GM12878 (cell line): ENCODE data around the gene ATIC. TPM values are rescaled to one million over a fixed set of nuclear protein-coding genes. Genes with fewer than 3 reads are reported as not detected.

Source experiments
- ATAC-seq: fragments of 200-7000 bp; cut with Tn5 transposase; 3 replicates; pipeline ENCODE4 v1.9.1; 2020; ENCODE audit warnings: mild to moderate bottlenecking, moderate library complexity
- BruUV-seq: library from RNA; stranded (reverse); fragments of 400-500 nt; replicated peaks from 2 replicates; lab custom pipeline; 2021; lab: Mats Ljungman, UMichigan
- CTCF ChIA-PET: fragments of 300-600 bp; sonication (Branson Sonifier 250); formaldehyde crosslinking; extraction: SDS; loops from one replicate; lab custom pipeline; 2021; ENCODE audit warnings: inconsistent platforms; lab: Yijun Ruan, JAX
- POLR2A ChIA-PET: fragments of 350-600 bp; formaldehyde crosslinking; extraction: SDS; loops from one replicate; lab custom pipeline; 2021; ENCODE audit warnings: inconsistent platforms; lab: Charles Lee
- RAD21 ChIA-PET: fragments of 300-600 bp; sonication (Branson Sonifier 250); formaldehyde crosslinking; loops from one replicate; lab custom pipeline; 2023; ENCODE audit warnings: antibody characterized with exemption; ENCODE audit not compliant: unreplicated experiment; lab: Charles Lee
- SMC1A ChIA-PET: fragments of 300-600 bp; sonication (Branson Sonifier 250); formaldehyde crosslinking; loops from one replicate; lab custom pipeline; 2023; ENCODE audit not compliant: unreplicated experiment, uncharacterized antibody; lab: Charles Lee
- DNase-seq: peaks from one replicate; pipeline ENCODE4 v3.0.0-alpha.2; 2011; ENCODE audit warnings: low read depth, low spot score
- FAIRE-seq: peaks from 3 replicates; lab custom pipeline; 2011; peaks lifted over from hg19 to GRCh38; lab: Jason Lieb, UNC
- H2AFZ ChIP-seq: 2 replicates; pipeline ENCODE4 v1.6.0; 2011; ENCODE audit warnings: low read depth, low read length, control low read depth; ENCODE audit not compliant: control insufficient read depth
- H3K27ac ChIP-seq: 2 replicates; pipeline ENCODE4 v1.5.1; 2011; ENCODE audit warnings: control low read depth; ENCODE audit not compliant: control insufficient read depth, insufficient read depth
- H3K27me3 ChIP-seq, 2 experiments: replicated peaks in 1 of 2; 2 replicates each; pipeline versions ENCODE4 v1.6.0 to v1.6.1; 2011; ENCODE audit warnings: low read length in 1 of 2; ENCODE audit not compliant: control insufficient read depth in 2 of 2, insufficient read depth in 2 of 2
- H3K36me3 ChIP-seq, 2 experiments: 2 replicates each; pipeline ENCODE4 v1.5.1; 2011; ENCODE audit warnings: low read length in 1 of 2; ENCODE audit not compliant: control insufficient read depth in 2 of 2, insufficient read depth in 2 of 2
- H3K4me1 ChIP-seq: 2 replicates; pipeline ENCODE4 v1.6.1; 2011; ENCODE audit warnings: mild to moderate bottlenecking, low read length, moderate library complexity, mixed read lengths; ENCODE audit not compliant: control insufficient read depth, insufficient read depth
- H3K4me2 ChIP-seq: 2 replicates; pipeline ENCODE4 v1.6.0; 2011; ENCODE audit warnings: control low read depth; ENCODE audit not compliant: control insufficient read depth, insufficient read depth
- H3K4me3 ChIP-seq: fragments of 200-600 bp; sonication (generic); 2 replicates; pipeline ENCODE4 v1.5.1; 2016
- H3K79me2 ChIP-seq: 2 replicates; pipeline ENCODE4 v1.6.0; 2011; ENCODE audit warnings: low read length; ENCODE audit not compliant: control insufficient read depth, insufficient read depth
- H3K9ac ChIP-seq: 2 replicates; pipeline ENCODE4 v1.8.0; 2011; ENCODE audit warnings: low read length, control low read depth, mixed read lengths; ENCODE audit not compliant: control insufficient read depth, insufficient read depth
- H3K9me3 ChIP-seq: replicated peaks from 3 replicates; pipeline ENCODE4 v1.5.1; 2011; ENCODE audit warnings: mild to moderate bottlenecking, low read length; ENCODE audit not compliant: control insufficient read depth, insufficient read depth
- H4K20me1 ChIP-seq: 2 replicates; pipeline ENCODE4 v1.6.0; 2011; ENCODE audit not compliant: control insufficient read depth, insufficient read depth
- BACH1 ChIP-seq: fragments of 450-650 bp; IDR thresholded peaks from 2 replicates; pipeline ENCODE4 v1.6.1; 2017; ENCODE audit warnings: mild to moderate bottlenecking, borderline replicate concordance
- PAX5 ChIP-seq: IDR thresholded peaks from 2 replicates; pipeline ENCODE4 v1.6.1; 2011; ENCODE audit warnings: low read depth, low read length, borderline replicate concordance
- PAX8 ChIP-seq: fragments of 450-650 bp; IDR thresholded peaks from 2 replicates; pipeline ENCODE4 v1.6.1; 2017; ENCODE audit warnings: mild to moderate bottlenecking, moderate library complexity
- SMARCA5 ChIP-seq: fragments of 450-650 bp; IDR thresholded peaks from 2 replicates; pipeline ENCODE4 v1.6.1; 2017; ENCODE audit warnings: mild to moderate bottlenecking
- WGBS: methylation state at CpG from one replicate; pipeline ENCODE4 v1.1.6; 2016; ENCODE audit warnings: low lambda C conversion rate; ENCODE audit not compliant: insufficient replicate concordance, insufficient coverage; ENCODE audit errors: missing lambda C conversion rate; 5-methylcytosine and 5-hydroxymethylcytosine counted together
- in situ Hi-C: fragments of 300-500 bp; cut with MboI; formaldehyde crosslinking; loops from 9 replicates; pipeline ENCODE4 v1.14.3; 2018; ENCODE audit warnings: mixed read lengths
- intact Hi-C: fragments of 100-400 bp; cut with micrococcal nuclease; formaldehyde crosslinking; loops from one replicate; pipeline ENCODE4 v1.14.2; 2022; ENCODE audit not compliant: unreplicated experiment
- polyA plus RNA-seq, 11 experiments: library from polyadenylated mRNA; depleted of rRNA in 4 of 11; unstranded in 6 of 11; stranded (reverse) in 5 of 11; fragments of >200 nt; fragmentation: Nextera tagmentation in 4 of 11; fragmentation: Illumina TruSeq in 1 of 11; extraction: Ambion mirVana in 4 of 11; extraction: Trizol in 1 of 11; gene quantifications; 1 replicate in 1 of 11; 2 replicates in 10 of 11; pipeline versions ENCODE4 v1.2.1 to v1.2.3, GENCODE V29; 2011 to 2016; ENCODE audit warnings: inconsistent platforms in 2 of 11, missing spikeins in 2 of 11, low read depth in 1 of 11
- total RNA-seq, 4 experiments: library from RNA; depleted of rRNA in 3 of 4; stranded (reverse); fragments of >200 nt in 3 of 4; fragmentation: Illumina TruSeq in 1 of 4; extraction: Trizol in 1 of 4; gene quantifications; 2 replicates each; pipeline versions ENCODE4 v1.2.1 to v1.2.3, GENCODE V29; 2013 to 2021
- TF ChIP-seq, protein P1 (sequence below): fragments of 450-650 bp; IDR thresholded peaks from 2 replicates; pipeline ENCODE4 v1.6.1; 2017; ENCODE audit warnings: antibody characterized with exemption, mild to moderate bottlenecking, moderate library complexity
- TF ChIP-seq, protein P2 (sequence below): IDR thresholded peaks from 2 replicates; pipeline ENCODE4 v1.6.1; 2012; ENCODE audit warnings: low read depth, low read length, improper control_type of control experiment
- TF ChIP-seq, protein P3 (sequence below): fragments of 450-650 bp; IDR thresholded peaks from 2 replicates; pipeline ENCODE4 v1.6.1; 2017; ENCODE audit warnings: mild to moderate bottlenecking, low read depth, inconsistent platforms; ENCODE audit not compliant: poor library complexity, severe bottlenecking
- TF ChIP-seq, protein P4 (sequence below): fragments of 450-650 bp; formaldehyde crosslinking; IDR thresholded peaks from 2 replicates; pipeline ENCODE4 v1.4.0; 2020; ENCODE audit warnings: mild to moderate bottlenecking, moderate library complexity

ATIC gene
- total and polyA plus RNA-seq, 10 of the 15 experiments (the other 5 are each of a cell fraction or from before 2014, with no cell fraction given): 45.1 to 518 (median 306) TPM

DNA sequence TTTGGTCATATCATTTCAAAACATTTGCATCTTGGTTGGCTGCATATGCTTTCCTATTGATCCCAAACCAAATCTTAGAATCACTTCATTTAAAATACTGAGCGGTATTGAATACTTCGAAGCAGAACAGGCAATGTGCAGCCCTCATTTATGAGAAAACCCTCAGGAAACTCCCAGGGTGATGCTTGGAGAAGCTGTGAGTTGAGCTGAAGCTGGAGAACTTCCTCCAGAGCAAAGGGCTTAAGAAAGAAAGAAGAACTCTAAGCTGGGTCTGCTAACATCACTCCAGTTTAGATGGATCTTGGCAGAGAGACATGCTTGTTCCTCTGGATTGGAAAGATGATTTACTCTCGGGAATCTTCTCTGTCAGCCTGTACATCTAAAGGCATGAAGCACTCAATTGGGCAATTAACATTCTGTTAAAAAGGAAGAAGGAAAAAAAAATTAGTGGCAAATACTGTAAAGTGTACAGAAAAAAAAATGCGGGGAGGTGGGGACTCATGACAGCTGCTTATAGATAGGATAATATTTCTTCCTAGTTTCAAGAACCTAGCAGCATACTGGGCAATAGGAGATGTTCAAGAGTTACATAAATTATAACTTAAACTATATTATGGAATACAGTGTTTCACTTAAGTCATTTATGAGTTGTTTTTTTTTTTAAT is 49.5 kb downstream of the ATIC start:
- in situ Hi-C loops (no loop called here), intact Hi-C loops (no loop called here)
- FAIRE-seq (no peak), DNase-seq (no peak), ATAC-seq (no peak)
- Histone ChIP-seq H3K9ac (no peak overlapping the region), H2AFZ (no peak overlapping the region), H3K9me3 (no peaks in the 10 kb centered on the region), H3K79me2 (no peaks in the 10 kb centered on the region), H3K4me2 (no peak overlapping the region), H3K4me1 (0 out of 2 replicates have a peak, but pooled peaks cover 3% of the 10 kb centered on the region), H3K27me3 (no peaks in the 10 kb centered on the region), H4K20me1 (no peaks in the 10 kb centered on the region), H3K36me3 (peaks cover 0 to 11% of the 10 kb centered on the region in 2 experiments; a peak in 3 of 4 replicates), H3K27ac (no peak overlapping the region), H3K4me3 (no peak overlapping the region)
- no TSS peak for BruUV-seq
- ChIA-PET SMC1A (no interaction called here), RAD21 (no interaction called here), POLR2A (no interaction called here), CTCF (no interaction called here)
- WGBS: 99% methylated on average over 4 of the region's 4 CpGs
- TF ChIP-seq, protein P1, sequence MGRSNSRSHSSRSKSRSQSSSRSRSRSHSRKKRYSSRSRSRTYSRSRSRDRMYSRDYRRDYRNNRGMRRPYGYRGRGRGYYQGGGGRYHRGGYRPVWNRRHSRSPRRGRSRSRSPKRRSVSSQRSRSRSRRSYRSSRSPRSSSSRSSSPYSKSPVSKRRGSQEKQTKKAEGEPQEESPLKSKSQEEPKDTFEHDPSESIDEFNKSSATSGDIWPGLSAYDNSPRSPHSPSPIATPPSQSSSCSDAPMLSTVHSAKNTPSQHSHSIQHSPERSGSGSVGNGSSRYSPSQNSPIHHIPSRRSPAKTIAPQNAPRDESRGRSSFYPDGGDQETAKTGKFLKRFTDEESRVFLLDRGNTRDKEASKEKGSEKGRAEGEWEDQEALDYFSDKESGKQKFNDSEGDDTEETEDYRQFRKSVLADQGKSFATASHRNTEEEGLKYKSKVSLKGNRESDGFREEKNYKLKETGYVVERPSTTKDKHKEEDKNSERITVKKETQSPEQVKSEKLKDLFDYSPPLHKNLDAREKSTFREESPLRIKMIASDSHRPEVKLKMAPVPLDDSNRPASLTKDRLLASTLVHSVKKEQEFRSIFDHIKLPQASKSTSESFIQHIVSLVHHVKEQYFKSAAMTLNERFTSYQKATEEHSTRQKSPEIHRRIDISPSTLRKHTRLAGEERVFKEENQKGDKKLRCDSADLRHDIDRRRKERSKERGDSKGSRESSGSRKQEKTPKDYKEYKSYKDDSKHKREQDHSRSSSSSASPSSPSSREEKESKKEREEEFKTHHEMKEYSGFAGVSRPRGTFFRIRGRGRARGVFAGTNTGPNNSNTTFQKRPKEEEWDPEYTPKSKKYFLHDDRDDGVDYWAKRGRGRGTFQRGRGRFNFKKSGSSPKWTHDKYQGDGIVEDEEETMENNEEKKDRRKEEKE: no peak
- TF ChIP-seq, protein P2, sequence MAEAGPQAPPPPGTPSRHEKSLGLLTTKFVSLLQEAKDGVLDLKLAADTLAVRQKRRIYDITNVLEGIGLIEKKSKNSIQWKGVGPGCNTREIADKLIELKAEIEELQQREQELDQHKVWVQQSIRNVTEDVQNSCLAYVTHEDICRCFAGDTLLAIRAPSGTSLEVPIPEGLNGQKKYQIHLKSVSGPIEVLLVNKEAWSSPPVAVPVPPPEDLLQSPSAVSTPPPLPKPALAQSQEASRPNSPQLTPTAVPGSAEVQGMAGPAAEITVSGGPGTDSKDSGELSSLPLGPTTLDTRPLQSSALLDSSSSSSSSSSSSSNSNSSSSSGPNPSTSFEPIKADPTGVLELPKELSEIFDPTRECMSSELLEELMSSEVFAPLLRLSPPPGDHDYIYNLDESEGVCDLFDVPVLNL: no peak
- TF ChIP-seq, protein P3, sequence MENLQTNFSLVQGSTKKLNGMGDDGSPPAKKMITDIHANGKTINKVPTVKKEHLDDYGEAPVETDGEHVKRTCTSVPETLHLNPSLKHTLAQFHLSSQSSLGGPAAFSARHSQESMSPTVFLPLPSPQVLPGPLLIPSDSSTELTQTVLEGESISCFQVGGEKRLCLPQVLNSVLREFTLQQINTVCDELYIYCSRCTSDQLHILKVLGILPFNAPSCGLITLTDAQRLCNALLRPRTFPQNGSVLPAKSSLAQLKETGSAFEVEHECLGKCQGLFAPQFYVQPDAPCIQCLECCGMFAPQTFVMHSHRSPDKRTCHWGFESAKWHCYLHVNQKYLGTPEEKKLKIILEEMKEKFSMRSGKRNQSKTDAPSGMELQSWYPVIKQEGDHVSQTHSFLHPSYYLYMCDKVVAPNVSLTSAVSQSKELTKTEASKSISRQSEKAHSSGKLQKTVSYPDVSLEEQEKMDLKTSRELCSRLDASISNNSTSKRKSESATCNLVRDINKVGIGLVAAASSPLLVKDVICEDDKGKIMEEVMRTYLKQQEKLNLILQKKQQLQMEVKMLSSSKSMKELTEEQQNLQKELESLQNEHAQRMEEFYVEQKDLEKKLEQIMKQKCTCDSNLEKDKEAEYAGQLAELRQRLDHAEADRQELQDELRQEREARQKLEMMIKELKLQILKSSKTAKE: no peak
- no peak for TF ChIP-seq BACH1
- TF ChIP-seq, protein P4, sequence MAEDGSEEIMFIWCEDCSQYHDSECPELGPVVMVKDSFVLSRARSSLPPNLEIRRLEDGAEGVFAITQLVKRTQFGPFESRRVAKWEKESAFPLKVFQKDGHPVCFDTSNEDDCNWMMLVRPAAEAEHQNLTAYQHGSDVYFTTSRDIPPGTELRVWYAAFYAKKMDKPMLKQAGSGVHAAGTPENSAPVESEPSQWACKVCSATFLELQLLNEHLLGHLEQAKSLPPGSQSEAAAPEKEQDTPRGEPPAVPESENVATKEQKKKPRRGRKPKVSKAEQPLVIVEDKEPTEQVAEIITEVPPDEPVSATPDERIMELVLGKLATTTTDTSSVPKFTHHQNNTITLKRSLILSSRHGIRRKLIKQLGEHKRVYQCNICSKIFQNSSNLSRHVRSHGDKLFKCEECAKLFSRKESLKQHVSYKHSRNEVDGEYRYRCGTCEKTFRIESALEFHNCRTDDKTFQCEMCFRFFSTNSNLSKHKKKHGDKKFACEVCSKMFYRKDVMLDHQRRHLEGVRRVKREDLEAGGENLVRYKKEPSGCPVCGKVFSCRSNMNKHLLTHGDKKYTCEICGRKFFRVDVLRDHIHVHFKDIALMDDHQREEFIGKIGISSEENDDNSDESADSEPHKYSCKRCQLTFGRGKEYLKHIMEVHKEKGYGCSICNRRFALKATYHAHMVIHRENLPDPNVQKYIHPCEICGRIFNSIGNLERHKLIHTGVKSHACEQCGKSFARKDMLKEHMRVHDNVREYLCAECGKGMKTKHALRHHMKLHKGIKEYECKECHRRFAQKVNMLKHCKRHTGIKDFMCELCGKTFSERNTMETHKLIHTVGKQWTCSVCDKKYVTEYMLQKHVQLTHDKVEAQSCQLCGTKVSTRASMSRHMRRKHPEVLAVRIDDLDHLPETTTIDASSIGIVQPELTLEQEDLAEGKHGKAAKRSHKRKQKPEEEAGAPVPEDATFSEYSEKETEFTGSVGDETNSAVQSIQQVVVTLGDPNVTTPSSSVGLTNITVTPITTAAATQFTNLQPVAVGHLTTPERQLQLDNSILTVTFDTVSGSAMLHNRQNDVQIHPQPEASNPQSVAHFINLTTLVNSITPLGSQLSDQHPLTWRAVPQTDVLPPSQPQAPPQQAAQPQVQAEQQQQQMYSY: no peak
- no peak for TF ChIP-seq PAX5
- TF ChIP-seq PAX8: no peak
- no peak for TF ChIP-seq SMARCA5
